DMS 273 treated with DMSO at 0.1 percent for 48 hours (cell line): Measurements from ENCODE around the gene GRB7.

Source experiments
- DNase-seq: peaks from one replicate; lab custom pipeline; 2025; lab: John Stamatoyannopoulos, UW

The GRB7 gene

DNA sequence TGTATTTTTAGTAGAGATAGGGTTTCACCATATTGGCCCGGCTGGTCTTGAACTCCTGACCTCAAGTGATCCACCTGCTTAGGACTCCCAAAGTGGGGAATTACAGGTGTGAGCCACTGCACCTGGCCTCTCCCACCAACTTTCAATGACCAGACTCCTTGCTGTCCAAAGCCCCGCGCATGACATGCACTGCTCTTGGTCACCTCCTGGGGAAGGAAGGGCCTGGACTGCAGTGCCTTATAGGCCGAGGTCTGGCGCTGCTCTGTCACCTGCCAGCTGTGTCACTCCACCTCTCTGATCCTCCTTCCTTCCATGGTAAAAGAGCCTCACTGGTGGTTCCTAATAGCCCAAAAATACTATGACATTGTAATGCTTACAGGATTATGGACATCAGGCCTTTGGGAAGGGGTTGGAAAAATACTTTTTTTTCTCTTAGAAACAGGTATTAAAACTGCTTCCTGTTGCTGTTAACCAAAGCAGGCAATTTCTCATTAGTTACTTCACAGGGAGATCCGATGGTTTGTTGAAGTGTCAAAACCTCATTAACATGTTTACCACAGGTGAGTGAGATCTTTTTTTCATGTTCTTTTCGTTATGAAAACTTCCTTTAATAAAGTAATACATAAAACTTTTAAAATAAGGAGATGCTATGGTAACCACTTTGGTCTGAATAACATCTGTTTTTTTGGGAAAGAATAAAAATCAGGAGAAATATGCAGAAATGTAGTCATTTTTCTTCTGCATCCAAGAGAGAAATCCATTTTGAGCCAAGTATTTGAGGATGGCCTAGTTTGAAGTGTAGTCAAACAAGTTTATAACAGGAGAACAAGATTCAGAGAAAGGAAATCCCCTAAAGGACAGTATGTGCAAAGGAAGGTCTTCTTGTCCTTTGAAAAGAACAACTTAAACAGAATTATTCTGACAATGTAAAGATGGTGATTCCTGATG lies 35.5 kb downstream of the GRB7 start:
- no peak for DNase-seq

DNA sequence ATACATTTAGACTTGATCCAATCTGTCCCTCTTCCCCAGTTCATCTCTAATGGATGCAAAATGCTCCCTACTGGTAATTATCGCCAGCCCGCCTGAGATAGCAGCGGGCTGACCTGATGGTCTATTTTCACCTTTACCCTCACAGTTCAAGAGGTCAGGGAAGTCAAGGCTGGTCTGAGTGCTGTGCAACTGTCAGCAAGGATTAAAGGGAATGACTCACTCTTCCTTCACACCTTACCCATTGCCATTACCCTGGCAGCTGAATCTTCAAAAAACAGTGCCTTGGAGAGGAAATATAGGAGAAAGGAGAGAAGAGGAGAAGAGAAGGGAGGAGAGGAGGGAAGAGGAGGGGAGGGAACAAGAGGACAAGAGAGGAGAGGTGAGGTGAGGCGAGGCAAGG lies 36.3 kb downstream of the GRB7 start:
- no peak for DNase-seq

DNA sequence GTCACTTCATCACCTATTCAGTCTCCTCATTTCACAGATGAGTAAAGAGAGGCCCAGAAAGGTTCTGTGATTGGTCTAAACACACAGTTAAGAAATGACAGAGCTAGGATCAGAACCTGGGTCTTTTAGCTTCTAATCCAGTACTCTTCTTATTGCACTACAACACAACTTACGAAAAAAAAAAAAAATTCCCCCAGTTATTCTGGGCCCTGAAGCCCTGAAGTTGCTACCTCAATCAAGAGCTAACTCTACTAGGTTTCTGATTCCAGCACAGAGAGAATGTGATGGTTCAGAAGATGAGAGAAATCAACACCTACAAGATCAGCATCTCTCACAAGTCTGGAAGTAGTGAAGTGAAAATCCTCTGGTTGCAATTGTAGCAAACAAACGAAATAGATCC lies 37.3 kb downstream of the GRB7 start:
- no peak for DNase-seq

DNA sequence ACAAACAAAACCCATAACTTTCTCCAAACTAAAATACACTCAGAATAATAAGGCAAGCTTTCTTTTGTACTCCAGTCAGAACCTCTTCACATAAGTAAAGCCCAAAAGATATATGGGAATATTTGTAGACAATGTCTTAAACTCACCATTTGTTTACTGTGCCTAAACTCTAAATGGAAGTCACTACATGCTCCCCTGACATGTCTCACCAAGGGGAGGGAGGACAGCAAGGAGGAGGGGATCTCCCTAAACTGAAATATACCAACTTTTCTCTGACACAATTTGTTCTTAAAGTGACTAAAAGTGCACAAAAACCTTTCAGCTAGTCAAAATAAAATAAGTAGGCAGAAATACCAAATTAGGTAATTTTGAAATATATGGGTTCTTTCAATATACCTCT lies 38.5 kb downstream of the GRB7 start:
- no peak for DNase-seq

DNA sequence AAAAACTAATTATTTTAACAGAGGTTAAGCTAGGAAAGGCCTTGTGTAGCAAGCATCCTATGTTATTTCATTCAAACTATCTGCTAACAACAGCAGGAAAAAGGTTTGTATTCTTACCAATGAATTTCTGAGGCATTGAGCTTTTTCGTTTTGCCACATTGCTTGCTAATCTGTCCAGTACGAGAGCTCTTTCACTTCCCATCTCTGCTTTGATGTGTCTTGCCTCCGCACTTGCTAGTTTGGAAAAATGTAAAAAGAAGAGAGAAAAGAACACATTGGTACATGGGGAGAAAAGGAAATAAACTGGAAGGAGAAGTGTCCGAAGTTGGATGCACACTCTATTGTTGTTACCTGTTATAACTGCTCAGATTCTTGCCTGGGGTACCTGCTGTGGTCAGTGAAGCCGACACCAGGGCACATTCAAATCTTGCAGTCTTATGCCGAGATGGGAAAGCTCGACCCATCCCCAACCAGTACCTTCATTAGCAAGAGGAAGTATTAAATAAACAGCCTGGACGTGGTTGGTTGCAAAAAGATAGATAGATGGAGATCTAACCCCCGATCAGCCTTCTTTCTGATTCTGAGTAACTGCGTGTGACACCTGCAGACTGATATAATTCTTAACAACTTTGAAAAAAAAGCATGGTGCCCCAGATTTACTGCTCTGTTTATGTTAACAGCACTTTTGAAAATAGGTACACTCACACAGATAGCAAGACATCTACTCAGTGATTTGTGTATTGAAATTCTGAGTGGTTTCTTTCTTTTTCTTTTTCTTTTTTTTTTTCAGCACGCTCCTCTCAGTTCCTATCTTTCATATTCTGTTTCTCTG lies 40.0 kb downstream of the GRB7 start:
- DNase-seq: no peak

DNA sequence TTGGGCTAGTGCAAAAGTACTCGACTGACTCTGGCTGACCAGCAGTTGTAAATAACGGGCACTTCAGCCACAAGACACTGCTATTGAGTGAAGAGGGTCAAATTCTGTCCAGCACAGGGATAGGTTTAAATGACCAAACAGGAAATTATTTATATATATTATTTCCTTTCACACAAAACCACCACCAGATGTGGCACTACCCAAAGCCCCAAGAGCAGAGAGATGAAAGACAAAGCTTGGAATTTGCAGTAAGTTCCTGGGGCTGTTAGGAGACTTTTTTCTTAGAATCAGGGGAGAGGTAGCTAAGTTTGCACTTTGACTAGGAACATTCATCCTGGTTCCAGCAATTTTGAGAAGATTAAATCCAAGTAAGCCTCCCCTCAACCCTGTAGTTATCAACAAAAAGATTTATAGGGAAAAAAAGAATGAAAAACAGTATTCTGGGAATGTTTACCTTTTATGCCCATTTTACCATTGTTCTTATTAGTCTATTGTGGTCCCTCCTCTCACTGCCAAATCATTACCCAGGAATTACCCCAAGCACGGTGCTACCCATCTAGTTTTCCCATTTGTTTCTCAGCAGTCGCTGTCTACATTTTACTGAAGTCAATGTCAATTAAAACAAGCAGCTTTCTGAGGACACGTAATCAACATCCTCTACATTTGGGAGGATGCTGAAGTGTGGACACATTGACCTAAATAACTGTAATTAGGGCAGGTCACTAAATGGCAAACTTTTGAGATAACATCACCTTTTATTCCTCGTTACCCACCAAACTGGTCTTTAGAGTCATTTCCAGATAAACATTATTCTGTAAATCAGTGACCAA lies 43.5 kb downstream of the GRB7 start:
- DNase-seq: no peak

DNA sequence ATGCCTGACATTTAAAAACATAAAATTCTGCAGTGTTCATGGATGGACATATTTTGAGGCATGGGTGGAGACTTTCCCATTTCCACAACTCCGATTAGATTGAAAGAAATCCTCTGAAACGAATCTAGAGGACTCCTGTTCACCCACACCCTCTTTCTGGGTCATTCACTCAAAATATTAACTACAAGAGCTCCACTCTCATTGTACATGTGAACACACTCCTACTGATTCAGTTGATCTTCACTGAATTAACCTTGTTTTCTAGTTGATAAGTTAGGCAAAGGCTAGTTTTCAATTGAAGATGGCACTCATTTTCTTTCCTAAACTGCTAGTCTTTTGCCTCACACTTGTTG lies 44.1 kb downstream of the GRB7 start:
- no peak for DNase-seq

DNA sequence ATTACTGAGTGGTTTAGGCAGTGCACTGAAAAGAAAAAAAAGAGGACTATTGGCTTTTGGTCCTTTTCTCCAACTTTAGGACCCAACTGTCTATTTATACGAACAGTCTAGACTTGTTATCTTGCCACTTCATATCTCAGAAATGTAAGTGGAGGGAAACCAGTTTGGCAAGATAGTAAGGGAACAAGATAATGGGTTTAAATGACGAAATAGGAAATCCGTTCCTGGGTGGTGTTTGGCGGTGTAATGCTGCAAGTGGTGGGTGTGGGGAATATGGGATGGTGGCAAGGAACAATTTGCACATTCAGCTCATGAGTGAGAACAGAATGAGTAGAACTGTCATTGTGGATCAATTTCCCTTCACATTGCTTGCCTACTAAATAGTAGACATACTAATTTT lies 44.7 kb downstream of the GRB7 start:
- no peak for DNase-seq

DNA sequence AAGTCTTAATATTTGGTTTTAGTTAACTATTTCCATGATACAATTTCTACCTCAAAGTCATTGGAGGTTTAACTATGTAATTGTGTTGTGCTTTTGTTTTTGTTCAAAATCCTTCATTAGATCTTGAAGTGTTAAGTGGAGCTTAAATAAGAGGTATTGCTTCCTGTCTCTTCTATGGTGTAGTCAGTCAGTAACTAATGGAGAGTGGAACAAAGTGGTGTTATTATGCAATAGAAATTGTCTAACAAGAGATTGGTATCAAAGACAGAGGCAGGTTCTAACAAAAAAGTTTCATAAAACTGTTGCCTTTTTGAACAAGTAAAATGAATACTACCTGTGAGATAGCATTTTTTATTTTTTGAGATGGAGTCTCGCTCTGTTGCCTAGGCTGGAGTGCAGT lies 45.2 kb downstream of the GRB7 start:
- no peak for DNase-seq

DNA sequence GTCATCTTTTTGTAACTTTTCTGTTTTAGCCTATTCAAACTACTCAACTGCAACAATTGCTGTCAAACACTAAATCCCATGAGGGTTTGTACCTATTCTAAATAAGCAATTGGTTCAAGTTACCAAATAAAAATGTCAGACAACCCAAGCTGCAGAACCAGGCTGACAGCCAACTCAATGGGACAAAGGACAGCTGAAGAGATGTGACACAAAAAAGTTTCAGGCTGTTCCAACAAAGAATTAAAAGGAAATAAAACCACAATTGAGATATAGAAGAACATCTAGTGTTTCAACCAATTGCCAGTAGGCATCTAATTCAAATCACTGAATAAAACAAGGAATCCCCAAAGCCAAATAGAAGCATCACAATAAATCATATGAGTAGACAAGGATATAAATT lies 49.3 kb downstream of the GRB7 start:
- no peak for DNase-seq

DNA sequence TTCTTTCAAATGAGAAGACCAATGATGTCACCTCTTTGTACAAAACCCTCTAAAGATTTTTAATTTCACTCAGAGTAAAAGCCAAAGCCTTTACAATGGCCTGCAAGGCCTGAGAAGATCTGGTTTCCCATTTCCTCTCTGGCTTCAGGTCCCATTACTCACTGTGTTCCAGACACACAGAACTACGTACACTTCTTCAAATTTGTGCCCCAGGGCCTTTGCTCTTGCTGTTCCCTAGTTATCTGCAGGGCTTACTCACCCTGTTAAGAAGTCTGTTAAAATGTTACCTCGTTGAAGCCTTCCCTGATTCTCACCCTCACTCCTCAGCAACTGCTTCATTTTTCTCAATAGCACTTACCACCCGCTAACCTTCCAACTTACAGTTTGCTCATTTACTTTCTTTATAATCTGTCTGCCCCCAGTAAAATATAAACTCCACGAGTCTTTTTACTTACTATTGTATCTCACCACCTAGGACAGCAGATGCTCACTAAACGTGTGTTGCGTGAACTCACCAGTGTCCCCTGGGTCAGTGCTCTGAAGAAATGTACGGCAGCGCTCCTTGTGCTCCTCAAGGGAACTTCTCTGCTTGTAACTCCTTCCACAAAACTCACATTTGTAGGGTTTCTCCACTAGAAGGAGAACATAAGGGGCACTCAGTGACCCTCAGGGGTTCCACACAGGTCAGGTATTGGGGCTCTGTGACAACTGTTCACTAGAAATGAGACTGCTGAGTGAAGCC lies 50.2 kb downstream of the GRB7 start:
- DNase-seq: no peak

DNA sequence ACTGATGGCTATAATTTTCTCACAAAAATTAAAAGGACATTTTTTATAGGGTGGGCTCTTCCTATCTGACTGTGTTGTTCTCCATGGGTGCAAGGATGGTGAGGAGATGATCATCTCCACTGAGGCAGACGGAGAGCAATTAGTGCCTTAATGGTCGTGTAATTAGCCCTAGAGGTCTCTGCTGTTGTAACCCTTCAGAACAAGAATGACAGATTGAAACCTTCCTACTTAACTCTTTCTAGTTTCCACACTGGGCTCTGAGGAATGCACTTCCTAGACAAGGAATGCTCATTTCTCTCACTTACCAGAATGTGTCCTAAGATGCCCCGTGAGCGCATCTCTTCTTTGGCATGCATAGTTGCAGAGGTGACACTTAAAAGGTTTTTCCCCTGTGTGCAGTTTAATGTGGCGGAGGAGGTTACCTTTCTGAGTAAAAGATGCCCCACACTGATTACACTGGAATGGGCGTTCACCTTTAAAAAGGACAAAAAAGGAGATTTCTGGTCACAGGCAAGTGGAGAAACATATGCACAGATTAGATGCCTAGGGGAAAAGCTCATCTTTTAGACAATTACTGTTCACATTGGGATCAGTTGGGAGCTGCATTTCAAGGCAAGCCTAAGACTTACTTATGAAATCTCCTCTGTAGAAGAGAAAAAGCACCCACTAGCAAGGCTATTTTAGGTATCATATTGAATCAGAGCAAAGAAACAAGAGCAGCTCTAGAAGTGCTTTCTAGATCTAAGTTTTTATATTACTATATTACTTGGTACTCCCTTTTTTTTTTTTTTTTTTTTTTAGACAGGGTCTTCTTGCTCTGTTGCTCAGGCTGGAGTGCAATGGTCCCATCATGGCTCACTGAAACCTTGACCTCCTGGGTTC lies 53.6 kb downstream of the GRB7 start:
- no peak for DNase-seq

DNA sequence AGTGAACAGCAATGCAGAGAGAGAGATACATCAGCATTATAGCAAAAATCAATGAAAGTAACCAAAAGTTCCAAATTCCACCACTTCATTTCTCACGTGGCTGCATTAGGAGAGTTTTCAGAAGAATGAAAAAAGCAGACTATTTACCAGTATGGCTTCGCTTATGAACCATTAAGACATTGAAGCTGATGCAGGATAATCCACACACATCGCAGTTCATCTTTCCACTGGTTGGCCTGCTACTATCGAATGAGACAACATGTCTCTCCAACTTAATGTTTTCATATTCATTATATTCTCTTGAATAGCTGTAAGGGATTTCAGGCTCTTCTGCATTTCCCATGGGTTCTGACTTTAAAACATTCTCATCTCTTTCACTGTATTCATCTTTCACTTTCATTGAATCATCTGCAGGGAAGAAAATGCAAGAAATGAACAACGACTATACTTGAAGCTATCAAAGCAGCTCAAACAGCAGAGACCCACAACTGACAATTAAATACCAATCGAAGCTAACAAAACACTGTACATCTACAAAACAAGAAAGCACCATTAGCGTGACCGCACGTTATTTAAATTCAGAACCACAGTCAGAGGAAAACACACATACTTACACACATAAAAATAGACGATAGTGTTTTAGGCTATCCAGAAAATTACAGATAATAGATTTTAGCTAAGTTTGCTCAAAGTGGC lies 54.9 kb downstream of the GRB7 start:
- no peak for DNase-seq

DNA sequence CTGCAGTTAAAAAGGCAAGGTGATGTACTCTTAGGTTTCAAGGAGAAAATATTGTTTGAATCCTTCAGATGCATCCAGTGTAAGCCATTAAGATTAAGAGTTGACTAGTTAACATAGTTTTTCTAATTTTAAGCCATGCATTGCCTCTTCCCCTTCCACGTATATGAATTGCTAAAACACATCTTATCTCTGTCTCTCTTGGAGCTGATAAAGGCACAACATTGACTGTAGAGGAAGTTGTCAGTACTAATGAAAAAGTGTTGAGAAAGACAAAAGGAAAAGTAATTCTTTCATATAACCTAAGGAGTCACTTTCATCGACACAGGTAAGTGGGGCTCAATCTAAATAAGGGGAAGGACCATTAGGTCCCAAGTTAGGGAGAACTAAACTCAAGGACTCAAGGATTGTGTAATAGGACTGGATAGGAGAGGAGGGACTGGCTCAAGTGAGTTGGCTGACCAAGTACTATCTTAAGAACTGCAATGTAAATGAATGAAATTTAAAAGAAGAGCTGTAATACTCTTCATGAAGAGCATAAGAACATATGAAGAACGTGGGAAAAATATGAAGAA lies 55.6 kb downstream of the GRB7 start:
- DNase-seq: no peak

DNA sequence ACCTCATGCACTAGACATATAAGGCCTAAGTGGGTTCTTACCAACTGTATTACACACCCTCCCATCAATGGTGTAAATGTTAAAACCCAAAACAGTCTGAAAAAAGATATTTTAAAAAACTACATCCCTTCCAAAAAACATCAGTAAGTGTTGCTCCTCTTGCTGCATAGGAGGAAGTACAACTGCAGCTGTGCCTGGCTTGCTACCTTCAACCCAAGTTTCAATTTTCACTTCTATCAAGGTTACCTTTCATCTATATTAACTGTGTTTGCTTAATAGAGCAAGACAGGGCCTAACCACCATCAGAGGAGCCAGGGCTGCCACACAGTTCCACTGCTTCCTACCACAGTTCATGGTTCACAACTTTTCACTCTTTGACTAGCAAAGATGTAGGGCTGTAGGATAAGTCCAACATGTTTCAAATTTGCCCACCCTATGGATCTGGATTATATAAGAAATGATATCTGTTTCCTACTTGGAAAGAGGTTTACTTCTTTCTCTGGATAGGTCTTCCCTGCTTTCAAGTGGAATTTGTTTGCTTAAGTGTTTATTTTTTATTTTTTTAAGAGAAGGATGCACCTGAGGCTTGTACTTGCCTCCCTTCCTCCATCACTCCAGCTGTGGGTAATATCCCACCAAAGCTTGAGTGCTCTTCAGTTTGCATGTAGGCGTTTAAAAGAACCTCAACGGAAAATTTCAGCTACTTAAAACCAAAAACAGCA lies 56.7 kb downstream of the GRB7 start:
- no peak for DNase-seq
